ENCODE results near the gene LRRC4C. TPM values are rescaled to one million over a fixed set of nuclear protein-coding genes. Genes with fewer than 3 reads are reported as not detected.

LRRC4C gene
- total RNA-seq, 1 donor from 2014 or later = not detected

GRCh38 chr11:41189701-41190436, 269.6 kb downstream of the LRRC4C start:
- Histone ChIP-seq H3K9me3 (no peaks in the 10 kb centered on the region), H3K36me3 (no peaks in the 10 kb centered on the region), H3K27ac (no peak overlapping the region), H3K27me3 (no peaks in the 10 kb centered on the region), H3K4me1 (no peaks in the 10 kb centered on the region), H3K4me3 (no peak overlapping the region)
- DNase-seq (ENCODE audit: low spot score in 2 of 2) = no peak
- TF ChIP-seq CTCF (IDR thresholded peaks at IDR 0.05) = no peak
- intact Hi-C loops (cut with DNase I) = no loop called here

- no peak for DNase-seq (ENCODE audit: low spot score in 2 of 2)
- no peaks in the 10 kb centered on the region for H3K4me1 ChIP-seq
- no peaks in the 10 kb centered on the region for H3K27me3 ChIP-seq
- no peak overlapping the region for H3K27ac ChIP-seq
- H3K4me3 ChIP-seq = no peak overlapping the region
- no peaks in the 10 kb centered on the region for H3K36me3 ChIP-seq
- no peak for TF ChIP-seq CTCF (IDR thresholded peaks at IDR 0.05)
- H3K9me3 ChIP-seq = no peaks in the 10 kb centered on the region
- intact Hi-C loops (cut with DNase I) = no loop called here
Measured at GRCh38 chr11:41177791-41178190, 281.7 kb downstream of the LRRC4C start.

- Histone ChIP-seq H3K27me3 (no peaks in the 10 kb centered on the region), H3K9me3 (no peaks in the 10 kb centered on the region), H3K4me1 (no peaks in the 10 kb centered on the region), H3K4me3 (no peak overlapping the region), H3K36me3 (no peaks in the 10 kb centered on the region), H3K27ac (no peak overlapping the region)
- TF ChIP-seq CTCF (IDR thresholded peaks at IDR 0.05) = no peak
- intact Hi-C loops (cut with DNase I) = no loop called here
- no peak for DNase-seq (ENCODE audit: low spot score in 2 of 2)
Measured at GRCh38 chr11:41175304-41175972, 284.0 kb downstream of the LRRC4C start.

- intact Hi-C loops (cut with DNase I) = no loop called here
- Histone ChIP-seq H3K27ac (no peak overlapping the region), H3K36me3 (no peaks in the 10 kb centered on the region), H3K9me3 (no peaks in the 10 kb centered on the region), H3K4me1 (no peaks in the 10 kb centered on the region), H3K4me3 (no peak overlapping the region), H3K27me3 (no peaks in the 10 kb centered on the region)
- no peak for DNase-seq (ENCODE audit: low spot score in 2 of 2)
- no peak for TF ChIP-seq CTCF (IDR thresholded peaks at IDR 0.05)
Measured at GRCh38 chr11:41146326-41146725, 313.1 kb downstream of the LRRC4C start.

GRCh38 chr11:41145420-41145819, 314.0 kb downstream of the LRRC4C start:
- H3K4me3 ChIP-seq = no peak overlapping the region
- H3K36me3 ChIP-seq = no peaks in the 10 kb centered on the region
- H3K27ac ChIP-seq = no peak overlapping the region
- H3K4me1 ChIP-seq = no peaks in the 10 kb centered on the region
- no peaks in the 10 kb centered on the region for H3K27me3 ChIP-seq
- intact Hi-C loops (cut with DNase I) = no loop called here
- no peak for TF ChIP-seq CTCF (IDR thresholded peaks at IDR 0.05)
- DNase-seq (ENCODE audit: low spot score in 2 of 2) = no peak
- no peaks in the 10 kb centered on the region for H3K9me3 ChIP-seq

All from ascending aorta (tissue), 2 donors.